ENCODE data around the gene CIAO3.
"Not testable (repeated sequence)": the region's sequence is repeated elsewhere in the genome, so short reads cannot be mapped to it uniquely, and the experiment has no call there.

The CIAO3 gene

DNA sequence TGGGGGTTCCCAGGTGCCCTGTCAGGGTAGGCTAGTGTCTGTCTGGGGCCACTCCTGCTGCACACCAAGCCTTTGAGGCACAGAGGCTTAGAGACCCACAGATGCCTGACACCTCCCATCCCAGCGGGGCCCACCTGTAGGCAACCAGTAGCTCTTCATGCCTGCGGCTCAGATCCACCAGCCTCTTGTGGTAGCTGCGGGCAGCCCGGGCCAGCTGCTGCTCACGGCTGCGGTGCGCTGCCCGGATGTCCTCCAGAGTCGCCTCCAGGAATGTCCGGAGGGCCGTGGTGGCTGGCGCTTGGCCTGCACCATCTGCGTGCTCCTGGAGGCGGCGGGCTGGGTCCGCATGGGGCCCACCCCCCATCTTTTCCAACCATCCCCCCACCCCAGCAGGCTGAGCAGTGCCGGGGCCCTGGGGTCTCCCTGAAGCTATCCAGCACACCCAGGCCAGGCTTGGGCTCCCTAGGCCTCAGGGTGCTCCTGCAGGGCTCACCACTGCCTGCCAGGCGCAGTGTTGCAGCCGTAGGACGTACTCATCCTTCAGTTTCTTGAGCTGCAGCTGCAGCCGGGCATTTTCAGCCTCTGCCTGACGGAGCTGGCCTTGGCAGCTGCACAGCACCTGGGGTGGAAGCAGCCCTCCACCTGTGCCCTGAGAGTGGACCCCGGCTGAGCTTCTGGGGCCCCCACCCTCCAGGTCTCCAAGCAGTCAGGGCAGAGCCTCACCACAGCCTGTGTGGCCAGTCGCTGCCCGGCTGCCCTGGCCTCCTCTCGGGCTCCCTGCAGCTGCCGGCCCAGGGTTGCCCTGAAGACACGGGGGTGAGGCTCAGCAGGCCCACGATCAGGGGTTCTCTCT is 16.4 kb downstream of the CIAO3 start:
- DNase-seq (ENCODE audit: low read depth in 2 of 3, low spot score in 2 of 3) = no peak

DNA sequence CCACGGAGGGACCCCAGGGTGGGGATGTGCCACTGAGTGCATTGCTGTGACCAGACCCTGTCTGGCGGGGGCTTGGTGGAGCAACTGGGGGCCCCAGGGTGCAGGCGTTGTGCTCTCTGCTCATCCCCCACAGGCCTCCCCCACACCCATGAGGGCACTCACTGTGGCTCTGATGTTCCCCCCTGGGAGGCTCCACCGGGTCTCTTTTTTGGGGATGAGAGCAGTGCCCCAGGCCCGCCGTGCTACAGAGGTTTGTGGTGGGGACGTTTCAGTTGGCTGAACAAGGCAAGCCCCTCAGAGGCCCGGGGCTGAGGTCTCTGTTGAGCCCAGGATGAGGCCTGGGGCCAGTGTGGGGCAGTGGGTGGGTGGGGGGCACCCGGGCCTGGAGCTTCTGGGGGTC is 17.1 kb downstream of the CIAO3 start:
- no peak for DNase-seq (ENCODE audit: low read depth in 2 of 3, low spot score in 2 of 3)

DNA sequence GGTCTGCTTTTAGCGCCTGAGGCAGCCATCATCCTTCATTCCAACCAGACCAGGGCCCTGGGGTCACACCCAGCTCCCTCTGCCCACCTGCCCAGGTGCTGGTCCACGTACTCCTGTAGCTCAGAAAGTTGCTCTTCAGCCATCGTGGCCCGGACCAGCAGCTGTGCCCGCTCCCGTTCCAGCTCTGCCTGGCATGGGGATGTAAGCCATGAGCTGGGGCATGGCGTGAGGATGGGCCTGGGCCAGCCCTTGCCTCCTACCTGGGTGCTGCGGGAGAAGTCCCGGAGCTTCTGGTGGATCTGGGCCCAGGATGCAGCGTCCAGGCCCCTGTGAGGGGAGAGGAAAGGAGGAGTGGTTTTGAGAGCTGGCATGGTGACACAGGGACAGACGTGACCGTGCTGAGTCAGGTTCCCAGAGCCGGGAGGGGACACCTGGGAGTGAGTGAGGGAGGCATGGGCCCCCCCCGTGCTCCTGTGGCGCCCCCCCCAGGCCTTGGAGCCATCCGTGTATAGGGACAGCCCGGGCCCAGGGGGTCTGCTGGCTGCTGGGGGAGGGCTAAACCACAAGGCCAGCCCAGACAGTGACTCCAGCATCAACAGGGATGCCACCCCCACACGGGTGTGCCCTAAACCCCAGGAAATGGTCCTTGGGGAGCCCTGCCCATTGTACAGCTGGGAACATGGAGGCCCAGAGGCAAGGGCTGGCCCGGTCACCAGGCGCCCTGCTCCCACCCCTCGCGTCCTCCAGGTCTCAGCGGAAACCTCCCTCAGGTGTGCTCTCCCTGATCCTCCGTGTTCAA is 17.8 kb downstream of the CIAO3 start:
- no peak for DNase-seq (ENCODE audit: low read depth in 2 of 3, low spot score in 2 of 3)

DNA sequence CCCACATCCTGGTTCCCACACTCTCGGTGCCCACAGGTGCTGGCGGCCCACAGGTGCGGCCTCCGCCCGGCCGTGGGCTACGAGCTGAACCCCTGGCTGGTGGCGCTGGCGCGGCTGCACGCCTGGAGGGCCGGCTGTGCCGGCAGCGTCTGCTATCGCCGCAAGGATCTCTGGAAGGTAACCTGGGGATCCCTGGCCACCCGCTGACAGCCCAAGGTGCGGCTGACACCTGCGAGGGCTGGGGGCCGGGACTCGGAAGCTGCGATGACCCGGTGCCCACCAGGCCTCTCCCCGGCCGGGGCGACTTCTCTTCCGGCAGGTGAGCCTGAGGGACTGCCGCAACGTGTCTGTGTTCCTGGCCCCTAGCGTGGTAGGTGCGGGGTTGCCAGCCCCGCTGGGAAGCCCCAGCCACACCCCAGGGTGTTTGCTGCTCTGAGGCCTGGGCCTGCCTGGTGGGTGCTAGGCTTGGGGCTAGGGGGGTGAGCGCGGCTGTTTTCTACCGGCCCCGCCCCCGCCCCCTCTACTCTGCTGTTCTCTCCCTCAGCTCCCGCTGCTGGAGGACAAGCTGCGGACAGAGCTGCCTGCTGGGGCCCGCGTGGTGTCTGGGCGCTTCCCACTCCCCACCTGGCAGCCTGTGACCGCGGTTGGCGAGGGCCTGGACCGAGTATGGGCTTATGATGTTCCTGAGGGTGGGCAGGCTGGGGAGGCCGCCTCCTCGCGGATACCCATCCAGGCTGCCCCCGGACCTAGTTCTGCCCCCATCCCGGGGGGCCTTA is 18.8 kb downstream of the CIAO3 start:
- no peak for DNase-seq (ENCODE audit: low read depth in 2 of 3, low spot score in 2 of 3)

DNA sequence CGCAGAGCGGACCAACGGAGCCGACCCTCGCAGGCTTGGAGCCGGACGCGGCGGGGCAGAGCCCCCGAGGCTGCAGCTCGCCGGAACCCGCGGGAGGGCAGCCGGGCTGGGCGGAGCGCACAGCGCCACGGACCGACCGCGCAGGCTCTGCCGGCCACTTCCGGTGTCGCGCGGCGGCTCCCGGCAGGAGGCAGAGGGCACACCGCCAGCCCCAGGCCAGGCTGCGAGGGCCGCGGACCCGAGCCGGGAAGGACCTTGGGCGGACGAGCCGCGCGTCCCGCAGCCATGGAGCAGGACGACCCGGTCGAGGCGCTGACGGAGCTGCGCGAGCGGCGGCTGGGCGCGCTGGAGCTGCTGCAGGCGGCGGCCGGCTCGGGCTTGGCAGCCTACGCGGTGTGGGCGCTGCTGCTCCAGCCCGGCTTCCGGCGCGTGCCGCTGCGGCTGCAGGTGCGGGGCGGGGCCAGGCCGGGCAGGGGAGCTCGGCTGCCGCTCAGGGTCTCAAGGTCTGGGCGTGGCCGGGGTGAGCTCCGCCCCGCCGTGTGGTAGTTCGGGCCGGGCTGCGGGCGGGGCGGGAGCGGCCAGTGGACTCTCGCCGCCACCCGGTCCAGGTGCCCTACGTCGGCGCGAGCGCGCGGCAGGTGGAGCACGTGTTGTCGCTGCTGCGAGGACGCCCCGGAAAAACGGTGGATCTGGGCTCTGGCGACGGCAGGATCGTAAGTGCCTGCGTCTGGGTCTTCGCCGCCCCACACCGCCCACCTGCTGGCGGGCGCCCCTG is 19.6 kb downstream of the CIAO3 start, which contains the start of gene ANTKMT:
Gene ANTKMT, plus strand, starts transcription at position 157 of the 775 bp plus-strand sequence. Its CDS starts 129 bp downstream, at position 286.
- peak in 2 of 3 experiments; percentile 49 to 75 for DNase-seq (ENCODE audit: low read depth in 2 of 3, low spot score in 2 of 3)

DNA sequence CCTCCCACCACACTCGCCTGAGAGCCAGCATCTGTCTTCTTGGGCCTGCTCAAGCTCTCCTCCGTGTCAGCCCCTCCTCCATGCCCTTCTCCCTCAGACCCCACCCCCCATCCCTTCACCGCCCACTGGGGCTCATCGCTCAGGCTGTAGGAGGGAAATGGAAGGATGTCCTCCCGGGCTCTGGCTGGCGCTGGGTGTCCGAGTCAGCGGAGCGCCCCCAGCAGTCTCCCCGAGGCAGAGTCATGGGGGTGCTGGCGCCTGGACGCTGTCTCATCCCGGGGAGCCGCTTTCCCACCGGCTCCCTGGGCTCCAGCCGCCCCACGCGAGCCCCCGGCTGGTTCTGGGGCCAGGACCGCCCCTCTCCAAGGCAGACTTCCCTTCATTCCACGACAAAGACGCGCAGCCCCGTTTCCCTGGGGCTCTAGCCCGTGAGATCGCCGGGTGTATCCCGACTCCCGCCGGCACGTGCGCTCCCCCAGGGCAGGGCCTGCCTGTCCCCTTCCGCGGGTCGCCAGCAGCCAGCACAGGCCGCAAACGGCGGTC is 20.3 kb downstream of the CIAO3 start:
- DNase-seq (ENCODE audit: low read depth in 2 of 3, low spot score in 2 of 3) = no peak

- no peak for DNase-seq (ENCODE audit: low read depth in 2 of 3, low spot score in 2 of 3)
Observed at GRCh38 chr16:719815-720446, 20.9 kb downstream of the CIAO3 start.

DNA sequence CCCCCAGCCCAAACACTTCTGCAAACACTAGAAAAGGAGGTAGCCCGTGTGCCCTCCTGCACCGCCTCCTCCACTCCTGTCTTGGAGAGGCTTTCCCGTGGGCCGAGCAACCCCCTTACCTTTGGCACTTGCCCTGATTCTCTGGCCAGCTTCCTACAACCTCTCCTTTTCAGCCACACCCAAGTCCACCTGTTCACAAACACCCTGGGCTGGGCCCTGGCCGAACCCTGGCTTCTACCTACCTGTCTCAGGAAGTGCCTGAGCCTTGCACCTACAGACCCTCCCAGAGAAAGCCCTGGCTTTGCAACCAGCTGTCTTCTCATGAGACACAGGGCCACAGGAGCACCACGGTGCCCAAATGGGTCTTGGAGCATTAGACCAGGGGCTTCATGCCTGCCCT is 21.9 kb downstream of the CIAO3 start:
- no peak for DNase-seq (ENCODE audit: low read depth in 2 of 3, low spot score in 2 of 3)

- no peak for DNase-seq (ENCODE audit: low read depth in 2 of 3, low spot score in 2 of 3)
Observed at GRCh38 chr16:718389-718788, 22.4 kb downstream of the CIAO3 start.

- no peak for DNase-seq (ENCODE audit: low read depth in 2 of 3, low spot score in 2 of 3)
Observed at GRCh38 chr16:717450-718245, 23.1 kb downstream of the CIAO3 start.

- DNase-seq (ENCODE audit: low read depth in 2 of 3, low spot score in 2 of 3) = no peak
Observed at GRCh38 chr16:716768-717325, 23.9 kb downstream of the CIAO3 start.

GRCh38 chr16:716200-716568 is 24.6 kb downstream of the CIAO3 start:
- DNase-seq (ENCODE audit: low read depth in 2 of 3, low spot score in 2 of 3) = no peak

- DNase-seq (ENCODE audit: low read depth in 2 of 3, low spot score in 2 of 3) = no peak
Observed at GRCh38 chr16:715477-716199, 25.2 kb downstream of the CIAO3 start.

GRCh38 chr16:714558-715476 is 26.0 kb downstream of the CIAO3 start, which contains the start of gene METRN:
Gene METRN (plus strand): TSS chr16:715118. CDS start chr16:715290, 172 bp downstream.
- peak; percentile 73 to 88 (median 85) for DNase-seq (ENCODE audit: low read depth in 2 of 3, low spot score in 2 of 3)

DNA sequence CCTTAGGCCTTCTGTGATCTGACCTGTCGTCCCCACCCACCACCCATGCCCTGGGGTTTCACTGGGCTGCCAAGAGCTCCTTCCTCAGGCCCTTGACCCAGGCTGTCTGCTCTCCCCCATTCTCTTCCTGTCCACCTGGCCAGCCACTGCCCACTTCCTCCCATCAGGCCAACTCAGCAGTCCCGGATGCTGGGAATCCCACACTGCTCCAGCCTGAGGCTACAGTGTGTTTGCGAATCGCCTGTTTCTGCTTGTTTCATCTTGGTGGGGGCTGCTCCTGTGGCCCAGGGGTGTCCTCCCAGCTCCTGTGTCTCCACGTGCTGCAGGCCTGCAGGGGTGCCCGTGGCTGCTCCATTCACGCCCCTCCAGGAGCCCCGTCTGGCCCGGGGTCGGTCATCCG is 26.7 kb downstream of the CIAO3 start:
- DNase-seq (ENCODE audit: low read depth in 2 of 3, low spot score in 2 of 3) = no peak

DNA sequence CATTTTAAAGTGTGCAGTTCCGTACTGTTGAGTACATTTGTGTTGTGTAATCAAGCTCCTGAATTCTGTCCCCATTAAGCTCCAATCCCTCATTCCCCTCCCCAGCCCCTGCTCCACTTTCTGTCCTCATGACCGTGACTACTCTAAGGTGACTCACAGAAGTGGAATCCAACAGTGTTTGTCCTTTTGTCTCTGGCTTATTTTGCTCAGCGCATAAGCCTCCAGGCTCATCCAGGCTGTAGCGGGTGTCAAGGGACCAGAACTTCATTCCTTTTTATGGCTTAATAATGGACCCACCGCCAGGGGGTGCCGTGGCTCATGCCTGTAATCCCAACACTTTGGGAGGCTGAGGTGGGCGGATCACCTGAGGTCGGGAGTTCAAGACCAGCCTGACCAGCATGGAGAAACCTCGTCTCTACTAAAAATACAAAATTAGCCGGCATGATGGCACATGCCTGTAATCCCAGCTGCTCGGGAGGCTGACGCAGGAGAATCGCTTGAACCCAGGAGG is 28.0 kb downstream of the CIAO3 start:
- not testable (repeated sequence) for DNase-seq (ENCODE audit: low read depth in 2 of 3, low spot score in 2 of 3)

All from activated CD8-positive, alpha-beta memory T cell treated with anti-CD3 and anti-CD28 coated beads for 48 hours (primary cell).